Right atrium auricular region (tissue), 2 donors: ENCODE measurements around the gene NIPBL. TPM values are rescaled to one million over a fixed set of nuclear protein-coding genes. Genes with fewer than 3 reads are reported as not detected.

Experiments
- DNase-seq: peaks from one replicate; pipeline ENCODE4 v3.0.0-alpha.2; 2019; ENCODE audit warnings: low spot score
- H3K27ac ChIP-seq, 2 donors: fragments of 200-600 bp; sonication (generic); 1 replicate in 1 of 2; 2 replicates in 1 of 2; pipeline ENCODE4 v1.5.1; 2016 to 2019
- H3K27me3 ChIP-seq, 2 donors: fragments of 200-600 bp; sonication (generic); one replicate each; pipeline versions ENCODE4 v1.5.1 to v1.6.0; 2017 to 2019
- H3K36me3 ChIP-seq: fragments of 200-600 bp; sonication (generic); one replicate; pipeline ENCODE4 v1.5.1; 2016
- H3K4me1 ChIP-seq, 2 donors: fragments of 200-600 bp; sonication (generic); one replicate each; pipeline versions ENCODE4 v1.5.1 to v1.6.0; 2017 to 2019
- H3K4me3 ChIP-seq, 2 donors: fragments of 200-600 bp; sonication (generic); 1 replicate in 1 of 2; 2 replicates in 1 of 2; pipeline ENCODE4 v1.5.1; 2017 to 2019; ENCODE audit warnings: mild to moderate bottlenecking in 1 of 2, moderate library complexity in 1 of 2
- H3K9me3 ChIP-seq, 2 donors: fragments of 200-600 bp; sonication (generic); one replicate each; pipeline ENCODE4 v1.5.1; 2019
- total RNA-seq, 2 donors: library from RNA; depleted of rRNA; stranded (reverse); fragments of >200 nt; gene quantifications; one replicate each; pipeline ENCODE4 v1.1.0, GENCODE V29; 2016
- TF ChIP-seq, protein P1 (sequence below), 2 donors: fragments of 200-600 bp; sonication (generic); IDR thresholded peaks; one replicate each; pipeline ENCODE4 v1.5.1; 2019; ENCODE audit warnings: antibody characterized with exemption in 2 of 2

The NIPBL gene
- total RNA-seq, 2 donors from 2014 or later = 32.3 to 43.1 TPM

DNA sequence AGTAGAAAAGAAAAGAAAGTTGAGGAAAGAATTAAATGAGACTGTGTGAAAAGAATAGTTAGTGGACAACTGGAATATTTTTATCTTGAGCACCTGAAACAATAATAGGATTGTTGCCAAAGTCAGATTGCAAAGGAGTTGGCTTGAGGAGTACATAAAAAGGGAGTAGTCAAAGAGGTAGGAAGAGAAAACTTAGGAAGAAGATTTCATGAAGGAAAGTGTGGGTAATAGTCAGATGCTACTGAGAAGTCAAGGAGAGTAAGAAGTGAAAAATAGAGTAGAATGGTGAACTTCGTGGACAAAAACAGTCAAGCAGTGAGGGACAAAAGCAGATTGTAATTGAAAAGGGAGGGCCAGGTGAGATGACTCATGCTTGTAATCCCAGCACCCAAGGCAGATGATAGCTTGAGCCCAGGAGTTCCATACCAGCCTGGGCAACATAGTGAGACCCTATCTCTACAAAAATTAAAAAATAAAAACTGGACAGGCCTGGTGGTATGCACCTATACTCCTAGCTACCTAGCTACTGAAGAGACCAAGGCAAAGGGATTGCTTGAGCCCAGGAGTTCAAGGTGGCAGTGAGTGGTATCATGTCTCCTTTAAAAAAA, 178.9 kb downstream of the NIPBL start:
- H3K9me3 ChIP-seq = no peaks in the 10 kb centered on the region
- H3K4me3 ChIP-seq = no peak overlapping the region
- H3K36me3 ChIP-seq = peaks cover 77% of the 10 kb centered on the region
- no peaks in the 10 kb centered on the region for H3K4me1 ChIP-seq
- TF ChIP-seq, protein P1, sequence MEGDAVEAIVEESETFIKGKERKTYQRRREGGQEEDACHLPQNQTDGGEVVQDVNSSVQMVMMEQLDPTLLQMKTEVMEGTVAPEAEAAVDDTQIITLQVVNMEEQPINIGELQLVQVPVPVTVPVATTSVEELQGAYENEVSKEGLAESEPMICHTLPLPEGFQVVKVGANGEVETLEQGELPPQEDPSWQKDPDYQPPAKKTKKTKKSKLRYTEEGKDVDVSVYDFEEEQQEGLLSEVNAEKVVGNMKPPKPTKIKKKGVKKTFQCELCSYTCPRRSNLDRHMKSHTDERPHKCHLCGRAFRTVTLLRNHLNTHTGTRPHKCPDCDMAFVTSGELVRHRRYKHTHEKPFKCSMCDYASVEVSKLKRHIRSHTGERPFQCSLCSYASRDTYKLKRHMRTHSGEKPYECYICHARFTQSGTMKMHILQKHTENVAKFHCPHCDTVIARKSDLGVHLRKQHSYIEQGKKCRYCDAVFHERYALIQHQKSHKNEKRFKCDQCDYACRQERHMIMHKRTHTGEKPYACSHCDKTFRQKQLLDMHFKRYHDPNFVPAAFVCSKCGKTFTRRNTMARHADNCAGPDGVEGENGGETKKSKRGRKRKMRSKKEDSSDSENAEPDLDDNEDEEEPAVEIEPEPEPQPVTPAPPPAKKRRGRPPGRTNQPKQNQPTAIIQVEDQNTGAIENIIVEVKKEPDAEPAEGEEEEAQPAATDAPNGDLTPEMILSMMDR (IDR thresholded peaks at IDR 0.05) = no peak
- no peaks in the 10 kb centered on the region for H3K27me3 ChIP-seq
- H3K27ac ChIP-seq = no peak overlapping the region
- DNase-seq = no peak

DNA sequence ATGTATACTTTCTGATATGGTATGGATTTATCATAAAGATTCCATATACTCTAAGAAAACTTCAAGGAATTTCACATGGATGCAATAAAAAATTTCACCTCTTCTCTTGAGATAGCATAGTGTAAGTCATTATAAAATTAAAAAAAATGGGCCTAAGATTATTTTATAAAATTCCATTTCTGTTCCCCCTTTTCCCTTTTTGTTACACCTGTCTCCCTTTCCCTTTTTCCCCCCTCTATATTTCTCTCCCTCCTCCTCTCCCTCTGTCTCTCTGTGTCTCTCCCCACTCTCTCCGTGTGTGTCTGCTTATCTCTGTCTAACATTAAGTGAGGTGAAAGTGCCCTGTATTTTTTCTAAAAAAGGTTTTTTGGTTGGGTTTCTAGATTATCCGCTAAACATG, 180.2 kb downstream of the NIPBL start:
- Histone ChIP-seq H3K27me3 (no peaks in the 10 kb centered on the region), H3K27ac (no peak overlapping the region), H3K4me1 (no peaks in the 10 kb centered on the region), H3K9me3 (no peaks in the 10 kb centered on the region), H3K4me3 (no peak overlapping the region), H3K36me3 (peaks cover 82% of the 10 kb centered on the region)
- TF ChIP-seq, protein P1 (IDR thresholded peaks at IDR 0.05) = no peak
- no peak for DNase-seq

DNA sequence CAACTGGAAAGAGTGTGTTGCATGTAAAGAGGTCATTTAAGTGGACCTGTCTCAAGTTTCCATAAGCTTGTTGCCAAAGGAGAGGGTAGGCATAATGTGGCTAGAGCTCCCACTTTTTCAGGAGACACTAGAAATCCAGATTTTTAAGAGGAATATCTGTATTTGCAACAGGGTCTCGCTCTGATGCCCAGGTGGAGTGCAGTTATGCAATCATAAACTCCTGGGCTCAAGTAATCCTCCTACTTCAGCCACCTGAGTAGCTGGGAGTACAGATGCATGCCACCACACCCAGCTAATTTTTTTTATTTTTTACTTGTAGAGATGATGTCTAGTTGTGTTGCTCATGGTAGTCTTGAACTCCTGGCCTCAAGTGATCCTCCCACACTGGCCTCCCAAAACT, 183.5 kb downstream of the NIPBL start:
- no peak overlapping the region for H3K4me3 ChIP-seq
- no peak for DNase-seq
- peaks cover 77% of the 10 kb centered on the region for H3K36me3 ChIP-seq
- H3K27ac ChIP-seq = no peak overlapping the region
- H3K27me3 ChIP-seq = no peaks in the 10 kb centered on the region
- TF ChIP-seq, protein P1 (IDR thresholded peaks at IDR 0.05) = no peak
- H3K4me1 ChIP-seq = no peaks in the 10 kb centered on the region
- no peaks in the 10 kb centered on the region for H3K9me3 ChIP-seq

DNA sequence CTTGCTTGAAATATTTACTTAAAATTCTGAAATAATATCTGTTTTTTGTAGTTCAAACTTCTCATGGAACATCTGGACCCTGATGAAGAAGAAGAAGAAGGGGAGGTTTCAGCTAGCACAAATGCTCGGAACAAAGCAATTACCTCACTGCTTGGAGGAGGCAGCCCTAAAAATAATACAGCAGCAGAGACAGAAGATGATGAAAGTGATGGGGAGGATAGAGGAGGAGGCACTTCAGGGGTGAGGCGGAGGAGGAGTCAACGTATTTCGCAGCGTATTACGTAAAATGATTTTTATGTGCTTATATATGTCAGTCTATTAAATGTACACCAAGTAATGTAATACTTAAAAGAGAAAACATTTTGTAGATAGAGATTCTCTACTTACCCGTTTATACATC, 187.2 kb downstream of the NIPBL start:
- no peaks in the 10 kb centered on the region for H3K9me3 ChIP-seq
- H3K4me3 ChIP-seq = no peak overlapping the region
- H3K27ac ChIP-seq = no peak overlapping the region
- peaks cover 58% of the 10 kb centered on the region for H3K36me3 ChIP-seq
- TF ChIP-seq, protein P1 (IDR thresholded peaks at IDR 0.05) = no peak
- no peaks in the 10 kb centered on the region for H3K27me3 ChIP-seq
- H3K4me1 ChIP-seq = no peaks in the 10 kb centered on the region
- no peak for DNase-seq

DNA sequence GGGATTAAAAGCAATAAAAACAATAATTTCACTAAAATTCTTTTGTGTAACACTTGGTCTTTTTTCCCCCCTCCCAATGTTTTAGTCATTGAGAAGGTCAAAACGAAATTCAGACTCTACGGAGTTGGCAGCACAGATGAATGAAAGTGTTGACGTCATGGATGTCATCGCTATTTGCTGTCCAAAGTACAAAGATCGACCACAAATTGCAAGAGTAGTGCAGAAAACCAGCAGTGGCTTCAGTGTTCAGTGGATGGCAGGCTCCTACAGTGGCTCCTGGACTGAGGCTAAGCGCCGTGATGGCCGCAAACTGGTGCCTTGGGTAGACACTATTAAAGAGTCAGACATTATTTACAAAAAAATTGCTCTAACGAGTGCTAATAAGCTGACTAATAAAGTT, 187.9 kb downstream of the NIPBL start:
- Histone ChIP-seq H3K27ac (no peak overlapping the region), H3K9me3 (no peaks in the 10 kb centered on the region), H3K4me1 (no peaks in the 10 kb centered on the region), H3K27me3 (no peaks in the 10 kb centered on the region), H3K4me3 (no peak overlapping the region), H3K36me3 (peaks cover 51% of the 10 kb centered on the region)
- TF ChIP-seq, protein P1 (IDR thresholded peaks at IDR 0.05) = no peak
- DNase-seq = no peak

DNA sequence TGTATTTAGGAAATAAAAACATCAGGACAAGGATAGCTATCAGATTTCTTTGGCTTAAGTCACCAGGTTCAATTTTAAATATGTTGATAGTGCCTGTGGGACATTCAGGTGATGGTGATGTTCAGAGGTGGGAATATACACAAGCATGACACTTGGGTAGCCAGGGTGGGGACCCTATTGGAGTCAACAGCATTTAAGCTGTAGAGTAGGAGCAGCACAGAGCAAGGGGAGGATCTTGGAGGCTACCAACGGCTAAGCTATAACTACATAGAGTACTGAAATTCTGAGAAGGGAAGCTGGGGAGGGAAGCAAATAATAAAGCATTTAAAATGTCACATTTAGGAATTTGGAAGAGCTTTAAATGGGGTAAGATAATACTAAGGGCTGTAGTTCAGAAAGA, 194.9 kb downstream of the NIPBL start:
- Histone ChIP-seq H3K9me3 (no peaks in the 10 kb centered on the region), H3K36me3 (no peaks in the 10 kb centered on the region), H3K27ac (no peak overlapping the region), H3K4me1 (no peaks in the 10 kb centered on the region), H3K27me3 (no peaks in the 10 kb centered on the region), H3K4me3 (no peak overlapping the region)
- no peak for DNase-seq
- TF ChIP-seq, protein P1 (IDR thresholded peaks at IDR 0.05) = no peak
